ENCODE data around the gene VGLL4.

GRCh38 chr3:11658180-11658579, 14.5 kb upstream of the VGLL4 start:
- TF ChIP-seq, protein P1, sequence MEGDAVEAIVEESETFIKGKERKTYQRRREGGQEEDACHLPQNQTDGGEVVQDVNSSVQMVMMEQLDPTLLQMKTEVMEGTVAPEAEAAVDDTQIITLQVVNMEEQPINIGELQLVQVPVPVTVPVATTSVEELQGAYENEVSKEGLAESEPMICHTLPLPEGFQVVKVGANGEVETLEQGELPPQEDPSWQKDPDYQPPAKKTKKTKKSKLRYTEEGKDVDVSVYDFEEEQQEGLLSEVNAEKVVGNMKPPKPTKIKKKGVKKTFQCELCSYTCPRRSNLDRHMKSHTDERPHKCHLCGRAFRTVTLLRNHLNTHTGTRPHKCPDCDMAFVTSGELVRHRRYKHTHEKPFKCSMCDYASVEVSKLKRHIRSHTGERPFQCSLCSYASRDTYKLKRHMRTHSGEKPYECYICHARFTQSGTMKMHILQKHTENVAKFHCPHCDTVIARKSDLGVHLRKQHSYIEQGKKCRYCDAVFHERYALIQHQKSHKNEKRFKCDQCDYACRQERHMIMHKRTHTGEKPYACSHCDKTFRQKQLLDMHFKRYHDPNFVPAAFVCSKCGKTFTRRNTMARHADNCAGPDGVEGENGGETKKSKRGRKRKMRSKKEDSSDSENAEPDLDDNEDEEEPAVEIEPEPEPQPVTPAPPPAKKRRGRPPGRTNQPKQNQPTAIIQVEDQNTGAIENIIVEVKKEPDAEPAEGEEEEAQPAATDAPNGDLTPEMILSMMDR (IDR thresholded peaks at IDR 0.05): no peak
- TF ChIP-seq POLR2A (IDR thresholded peaks at IDR 0.05): no peak
